ENCODE data around the gene OR5W2. TPM values are rescaled to one million over a fixed set of nuclear protein-coding genes. Genes with fewer than 3 reads are reported as not detected.

The OR5W2 gene
- total RNA-seq (not detected in 2 replicates), polyA plus RNA-seq (not detected in 2 replicates), polyA minus RNA-seq (not detected in 2 replicates), Bru-seq, nascent RNA (not detected), BruChase-seq, experiment 1, labeled RNA remaining after a 6-hour chase (not detected), BruChase-seq, experiment 2, labeled RNA remaining after a 2-hour chase (not detected)
- not detected in 2 replicates for polyA plus RNA-seq (2011; cell fraction: cytosol; rRNA removed)
- polyA plus RNA-seq (2011; cell fraction: nucleus; rRNA removed) = not detected in 2 replicates
- polyA plus RNA-seq (2012) = not detected in 2 replicates
- polyA minus RNA-seq (2011; cell fraction: cytosol; rRNA and poly(A)+ RNA removed) = not detected
- polyA minus RNA-seq (2011; cell fraction: nucleus; rRNA and poly(A)+ RNA removed) = not detected in 2 replicates
- long read RNA-seq = 0 reads

DNA sequence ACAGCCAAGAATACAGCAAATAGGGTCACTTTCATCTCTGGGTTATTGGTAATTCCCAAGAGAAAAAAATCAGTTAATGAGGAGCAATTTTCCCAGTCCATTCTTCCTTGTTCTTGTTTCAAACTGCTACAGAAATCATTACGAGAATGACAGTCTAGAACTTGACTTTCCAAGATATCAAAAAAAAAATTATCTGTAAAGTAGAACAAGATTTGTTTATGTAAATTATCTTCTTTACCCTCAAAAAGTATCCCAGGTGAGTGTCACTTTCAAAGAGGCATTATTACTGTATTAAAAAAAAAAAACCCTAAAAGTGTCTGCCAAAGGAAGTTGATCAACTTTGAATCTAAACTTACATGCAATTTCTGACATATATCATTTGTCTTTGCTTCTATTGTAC, at the start of gene OR5W2:
Gene OR5W2, minus strand, starts transcription at position 101 of the 400 bp plus-strand sequence. Its CDS starts 0 bp downstream, at position 101.
- Histone ChIP-seq H2AFZ (ENCODE audit: low read depth, low read length) (no peak within 1 kb of the TSS), H4K20me1 (replicated peaks; ENCODE audit: control insufficient read depth, extremely low read depth, insufficient read depth, low read length) (no peaks in the 10 kb centered on the region), H3K27ac (ENCODE audit: insufficient read depth, low read depth, low read length) (no peak within 1 kb of the TSS), H3K9me3 (replicated peaks; ENCODE audit: control insufficient read depth, insufficient read depth, low read length) (peaks cover 3% of the 10 kb centered on the region), H3K4me1 (ENCODE audit: control insufficient read depth, extremely low read depth, insufficient read depth, low read length) (no peaks in the 10 kb centered on the region), H3K79me2 (ENCODE audit: control insufficient read depth, insufficient read depth, low read length) (no peaks in the 10 kb centered on the region), H3K9ac (replicated peaks; ENCODE audit: extremely low read depth, insufficient read depth, low read length) (no peak within 1 kb of the TSS), H3K4me3 (replicated peaks in 1 of 3; ENCODE audit: insufficient read depth in 1 of 3, low read depth in 1 of 3, low read length in 3 of 3) (no peak within 1 kb of the TSS), H3K27me3 (ENCODE audit: control insufficient read depth in 2 of 2, insufficient read depth in 2 of 2, low read length in 2 of 2) (no peaks in the 10 kb centered on the region), H3K9me1 (replicated peaks; ENCODE audit: control insufficient read depth, extremely low read depth, insufficient read depth, low read length) (no peaks in the 10 kb centered on the region), H3K4me2 (ENCODE audit: insufficient read depth, low read length) (no peak within 1 kb of the TSS), H3K36me3 (ENCODE audit: control insufficient read depth in 2 of 2, extremely low read depth in 1 of 2, insufficient read depth in 2 of 2, low read length in 2 of 2) (no peaks in the 10 kb centered on the region)
- no peak for FAIRE-seq
- dilution Hi-C loops (cut with MboI; ENCODE audit: extremely low pct_ligation_motif_present, low sequenced_read_pairs) (no loop called here), intact Hi-C loops (cut with micrococcal nuclease) (no loop called here)
- POLR2A ChIA-PET = no interaction called here
- CTCF ChIA-PET = no interaction called here
- no peak for DNase-seq (ENCODE audit: low read depth, low spot score)
- BruUV-seq (replicated peaks) = no TSS peak
- TF ChIP-seq GATA2 (IDR thresholded peaks at IDR 0.05; ENCODE audit: insufficient read depth, insufficient read length, low read depth, low read length) (no peak), POLR2A (IDR thresholded peaks at IDR 0.05; ENCODE audit: low read depth, low read length) (no peak), EZH2 (IDR thresholded peaks at IDR 0.05; ENCODE audit: borderline replicate concordance, low read depth, low read length, severe bottlenecking) (no peak), FOS (IDR thresholded peaks at IDR 0.05; ENCODE audit: borderline replicate concordance, insufficient read depth, low read length) (no peak), JUN (IDR thresholded peaks at IDR 0.05; ENCODE audit: borderline replicate concordance, insufficient read depth, insufficient read length, low read depth) (no peak), MYC (IDR thresholded peaks at IDR 0.05; ENCODE audit: low read depth, low read length) (no peak), POLR2AphosphoS5 (IDR thresholded peaks at IDR 0.05; ENCODE audit: insufficient read depth, low read depth, low read length) (no peak)
- TF ChIP-seq, protein P1, sequence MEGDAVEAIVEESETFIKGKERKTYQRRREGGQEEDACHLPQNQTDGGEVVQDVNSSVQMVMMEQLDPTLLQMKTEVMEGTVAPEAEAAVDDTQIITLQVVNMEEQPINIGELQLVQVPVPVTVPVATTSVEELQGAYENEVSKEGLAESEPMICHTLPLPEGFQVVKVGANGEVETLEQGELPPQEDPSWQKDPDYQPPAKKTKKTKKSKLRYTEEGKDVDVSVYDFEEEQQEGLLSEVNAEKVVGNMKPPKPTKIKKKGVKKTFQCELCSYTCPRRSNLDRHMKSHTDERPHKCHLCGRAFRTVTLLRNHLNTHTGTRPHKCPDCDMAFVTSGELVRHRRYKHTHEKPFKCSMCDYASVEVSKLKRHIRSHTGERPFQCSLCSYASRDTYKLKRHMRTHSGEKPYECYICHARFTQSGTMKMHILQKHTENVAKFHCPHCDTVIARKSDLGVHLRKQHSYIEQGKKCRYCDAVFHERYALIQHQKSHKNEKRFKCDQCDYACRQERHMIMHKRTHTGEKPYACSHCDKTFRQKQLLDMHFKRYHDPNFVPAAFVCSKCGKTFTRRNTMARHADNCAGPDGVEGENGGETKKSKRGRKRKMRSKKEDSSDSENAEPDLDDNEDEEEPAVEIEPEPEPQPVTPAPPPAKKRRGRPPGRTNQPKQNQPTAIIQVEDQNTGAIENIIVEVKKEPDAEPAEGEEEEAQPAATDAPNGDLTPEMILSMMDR (IDR thresholded peaks at IDR 0.05; ENCODE audit: extremely low read depth in 1 of 2, insufficient read depth in 1 of 2, low read depth in 1 of 2, low read length in 2 of 2) = no peak
- TF ChIP-seq, protein P2, sequence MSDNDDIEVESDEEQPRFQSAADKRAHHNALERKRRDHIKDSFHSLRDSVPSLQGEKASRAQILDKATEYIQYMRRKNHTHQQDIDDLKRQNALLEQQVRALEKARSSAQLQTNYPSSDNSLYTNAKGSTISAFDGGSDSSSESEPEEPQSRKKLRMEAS (IDR thresholded peaks at IDR 0.05; ENCODE audit: insufficient read depth, insufficient read length) = no peak

All from endothelial cell of umbilical vein (primary cell).